Gastrocnemius medialis (tissue), 4 donors: ENCODE measurements around the gene ATP10A. TPM values are rescaled to one million over a fixed set of nuclear protein-coding genes. Genes with fewer than 3 reads are reported as not detected.

ENCODE experiments used
- ATAC-seq, 2 donors: fragments of 150-250 bp; one replicate each; pipeline ENCODE4 v1.9.1; 2016
- DNase-seq, 2 donors: peaks; one replicate each; pipeline ENCODE4 v3.0.0-alpha.2; 2019
- H3K27ac ChIP-seq, 4 donors: fragments of 200-600 bp; sonication (generic); 1 replicate in 1 of 4; 2 replicates in 3 of 4; pipeline ENCODE4 v1.5.1; 2016 to 2018; ENCODE audit warnings: mild to moderate bottlenecking in 2 of 4, moderate library complexity in 1 of 4
- H3K27me3 ChIP-seq, 3 donors: fragments of 200-600 bp; sonication (generic) in 2 of 3; 1 replicate in 1 of 3; 2 replicates in 2 of 3; pipeline versions ENCODE4 v1.5.1 to v1.6.0; 2016 to 2019; ENCODE audit warnings: mild to moderate bottlenecking in 1 of 3, moderate library complexity in 1 of 3
- H3K36me3 ChIP-seq, 2 donors: fragments of 200-600 bp; sonication (generic) in 1 of 2; one replicate each; pipeline ENCODE4 v1.5.1; 2017 to 2018
- H3K4me1 ChIP-seq, 2 donors: fragments of 200-600 bp; sonication (generic) in 1 of 2; one replicate each; pipeline ENCODE4 v1.5.1; 2016 to 2017; ENCODE audit warnings: mild to moderate bottlenecking in 2 of 2
- H3K4me3 ChIP-seq, 4 donors: fragments of 200-600 bp; sonication (generic) in 3 of 4; 1 replicate in 1 of 4; 2 replicates in 3 of 4; pipeline ENCODE4 v1.5.1; 2016 to 2019; ENCODE audit warnings: mild to moderate bottlenecking in 2 of 4
- H3K9me3 ChIP-seq, 3 donors: fragments of 200-600 bp; sonication (generic) in 2 of 3; 1 replicate in 1 of 3; 2 replicates in 2 of 3; pipeline ENCODE4 v1.5.1; 2016 to 2019
- CTCF ChIP-seq, 5 experiments: fragments of 450-650 bp in 3 of 5; fragments of 200-600 bp in 2 of 5; sonication (generic) in 2 of 5; IDR thresholded peaks in 4 of 5; conservative IDR thresholded peaks in 1 of 5; 1 replicate in 4 of 5; 2 replicates in 1 of 5; pipeline ENCODE4 v1.5.1; 2016 to 2019; ENCODE audit warnings: antibody characterized with exemption in 5 of 5, mild to moderate bottlenecking in 3 of 5, moderate library complexity in 3 of 5
- POLR2A ChIP-seq, 2 donors: fragments of 450-650 bp; IDR thresholded peaks; one replicate each; pipeline ENCODE4 v1.6.1; 2017; ENCODE audit warnings: antibody characterized with exemption in 2 of 2, mild to moderate bottlenecking in 2 of 2, moderate library complexity in 2 of 2
- in situ Hi-C, 4 donors: fragments of 200-750 bp; cut with MboI; loops; one replicate each; pipeline versions ENCODE4 v1.15.0 to v1.8.0; 2017; ENCODE audit warnings: low sequenced_read_pairs in 4 of 4
- intact Hi-C: fragments of 100-400 bp; cut with DNase I; formaldehyde crosslinking; loops from one replicate; pipeline ENCODE4 v1.15.1; 2023; ENCODE audit warnings: low total_unique reads
- total RNA-seq, 4 donors: library from RNA; depleted of rRNA; stranded (reverse); fragments of >200 nt; gene quantifications; one replicate each; pipeline versions ENCODE4 v1.1.0 to v1.2.3, GENCODE V29; 2016

ATP10A gene
- total RNA-seq, 4 donors from 2014 or later = 0.36 to 0.56 (median 0.47) TPM

- H3K27me3 ChIP-seq = no peaks in the 10 kb centered on the region
- TF ChIP-seq CTCF (IDR thresholded peaks at IDR 0.05 in 4 of 5, conservative IDR thresholded peaks at IDR 0.05 in 1 of 5) (no peak), POLR2A (IDR thresholded peaks at IDR 0.05) (no peak)
- intact Hi-C loops = no loop called here
- H3K4me3 ChIP-seq = no peak overlapping the region
- H3K9me3 ChIP-seq = no peaks in the 10 kb centered on the region
- no peak overlapping the region for H3K27ac ChIP-seq
- ATAC-seq (no peak), DNase-seq (no peak)
- peaks cover 2 to 7% of the 10 kb centered on the region in 2 donors for H3K4me1 ChIP-seq
- in situ Hi-C loops = no loop called here
- no peaks in the 10 kb centered on the region for H3K36me3 ChIP-seq
These were observed 93.1 kb downstream of the ATP10A start for GRCh38 chr15:25770031-25770430.

- H3K4me3 ChIP-seq = no peak overlapping the region
- no peak overlapping the region for H3K27ac ChIP-seq
- TF ChIP-seq CTCF (IDR thresholded peaks at IDR 0.05 in 4 of 5, conservative IDR thresholded peaks at IDR 0.05 in 1 of 5) (no peak), POLR2A (IDR thresholded peaks at IDR 0.05) (no peak)
- H3K36me3 ChIP-seq = no peaks in the 10 kb centered on the region
- no peaks in the 10 kb centered on the region for H3K9me3 ChIP-seq
- in situ Hi-C loops = no loop called here
- DNase-seq (no peak), ATAC-seq (no peak)
- H3K4me1 ChIP-seq = peaks cover 0 to 4% of the 10 kb centered on the region in 2 donors
- no peaks in the 10 kb centered on the region for H3K27me3 ChIP-seq
- intact Hi-C loops = no loop called here
These were observed 94.9 kb downstream of the ATP10A start for GRCh38 chr15:25768271-25768670.

- DNase-seq (no peak), ATAC-seq (no peak)
- no peaks in the 10 kb centered on the region for H3K27me3 ChIP-seq
- peaks cover 0 to 4% of the 10 kb centered on the region in 2 donors for H3K4me1 ChIP-seq
- H3K9me3 ChIP-seq = no peaks in the 10 kb centered on the region
- H3K4me3 ChIP-seq = no peak overlapping the region
- intact Hi-C loops = no loop called here
- no peak for TF ChIP-seq POLR2A (IDR thresholded peaks at IDR 0.05)
- in situ Hi-C loops = no loop called here
- no peaks in the 10 kb centered on the region for H3K36me3 ChIP-seq
- H3K27ac ChIP-seq = no peak overlapping the region
These were observed 95.6 kb downstream of the ATP10A start for GRCh38 chr15:25767356-25768151.

- TF ChIP-seq CTCF (IDR thresholded peaks at IDR 0.05 in 4 of 5, conservative IDR thresholded peaks at IDR 0.05 in 1 of 5) (no peak), POLR2A (IDR thresholded peaks at IDR 0.05) (no peak)
- DNase-seq = peak; percentile 41 to 48
- intact Hi-C loops = no loop called here
- Histone ChIP-seq H3K27ac (no peak overlapping the region), H3K27me3 (no peaks in the 10 kb centered on the region), H3K9me3 (no peaks in the 10 kb centered on the region), H3K4me1 (peaks cover 0 to 4% of the 10 kb centered on the region in 2 donors), H3K4me3 (no peak overlapping the region), H3K36me3 (no peaks in the 10 kb centered on the region)
- peak; percentile 83 to 91 for ATAC-seq
- in situ Hi-C loops = no loop called here
These were observed 96.7 kb downstream of the ATP10A start for GRCh38 chr15:25766417-25766816.

- no peak for TF ChIP-seq POLR2A (IDR thresholded peaks at IDR 0.05)
- no peak for TF ChIP-seq CTCF (IDR thresholded peaks at IDR 0.05 in 4 of 5, conservative IDR thresholded peaks at IDR 0.05 in 1 of 5)
- DNase-seq (no peak), ATAC-seq (no peak)
- H3K36me3 ChIP-seq = no peaks in the 10 kb centered on the region
- in situ Hi-C loops = no loop called here
- no peak overlapping the region for H3K27ac ChIP-seq
- no peaks in the 10 kb centered on the region for H3K27me3 ChIP-seq
- intact Hi-C loops = loop anchor here (5.0 kb wide), 1 partner anchor 663 kb away; no protein-coding TSS in a partner anchor
- H3K4me1 ChIP-seq = peaks cover 0 to 4% of the 10 kb centered on the region in 2 donors
- H3K9me3 ChIP-seq = no peaks in the 10 kb centered on the region
- no peak overlapping the region for H3K4me3 ChIP-seq
These were observed 98.0 kb downstream of the ATP10A start for GRCh38 chr15:25764980-25765735.
